Fibroblast of skin of scalp (primary cell): ENCODE results near the gene KRTAP21-2. TPM values are rescaled to one million over a fixed set of nuclear protein-coding genes. Genes with fewer than 3 reads are reported as not detected.
A peak's percentile ranks its signal among the peaks of the same experiment; 100 is the strongest.
"Not testable (repeated sequence)": the region's sequence is repeated elsewhere in the genome, so short reads cannot be mapped to it uniquely, and the experiment has no call there.

Experiments used
- DNase-seq: peaks from one replicate; pipeline ENCODE4 v3.0.0-alpha.2; 2013
- polyA plus RNA-seq, 2 experiments: library from polyadenylated mRNA; unstranded; fragments of 120-200 nt; gene quantifications; one replicate each; pipeline ENCODE4 v1.2.1, GENCODE V29; 2013; ENCODE audit not compliant: insufficient read length in 2 of 2

Gene KRTAP21-2
- not detected for polyA plus RNA-seq (2013, experiment 1 of 2; ENCODE audit: insufficient read length)
- not detected for polyA plus RNA-seq (2013, experiment 2 of 2; ENCODE audit: insufficient read length)

- no peak for DNase-seq
These were observed at the start of gene KRTAP21-2 for GRCh38 chr21:30747159-30747558. TSS of gene KRTAP21-2 (minus strand) at chr21:30747259. CDS start at chr21:30747202, 57 bp downstream.

DNA sequence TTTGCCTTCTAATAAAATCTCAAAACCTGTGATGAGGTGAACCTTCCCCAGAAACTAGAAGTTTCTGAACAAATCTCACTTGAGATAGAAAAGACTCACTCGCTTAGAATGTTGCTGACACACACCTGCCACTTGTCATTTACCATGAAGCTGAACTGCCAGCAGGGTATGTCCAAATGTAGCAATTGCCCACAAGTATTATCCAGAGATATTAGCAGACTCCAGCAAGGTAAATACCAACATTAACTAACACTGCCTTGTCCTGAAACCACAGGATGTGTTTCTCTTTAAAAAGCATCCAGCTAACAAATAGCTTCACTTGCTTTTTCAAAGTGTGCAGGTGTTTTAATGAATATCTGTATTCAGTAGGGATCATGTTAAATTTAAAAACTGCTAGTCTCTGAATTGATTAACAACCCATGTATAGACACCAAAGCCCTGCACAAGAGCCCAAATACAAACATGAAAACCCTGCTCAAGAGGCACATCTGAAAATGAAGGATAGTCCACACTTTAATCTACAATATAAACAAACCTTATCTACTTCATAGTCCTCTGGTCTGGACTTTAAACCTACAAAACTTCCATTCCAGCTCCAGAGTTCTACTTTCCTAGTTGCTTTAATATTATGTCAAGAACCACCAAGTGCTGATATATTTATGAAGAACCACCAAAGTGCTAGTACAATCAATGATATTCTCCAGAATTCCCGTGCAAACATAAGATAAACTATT lies 46.7 kb upstream of the KRTAP21-2 start:
- DNase-seq = no peak

DNA sequence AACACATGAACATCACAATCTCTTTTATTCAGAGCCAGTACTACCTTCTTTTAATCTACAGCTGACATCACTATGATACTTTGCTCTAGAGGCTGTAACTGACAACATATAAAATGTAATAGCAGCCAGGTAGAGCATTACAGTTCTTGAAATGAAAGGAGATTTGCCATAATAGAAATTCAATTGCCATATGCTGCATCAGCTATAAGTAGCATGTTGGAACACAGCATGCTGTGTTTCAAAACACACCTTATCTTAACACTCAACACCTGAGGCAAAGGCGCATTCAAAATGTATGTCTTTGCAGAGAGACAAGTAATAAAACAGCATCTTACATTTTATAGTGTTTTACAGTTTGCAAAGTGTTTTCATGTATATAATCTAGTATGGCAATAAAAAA lies 32.2 kb upstream of the KRTAP21-2 start:
- no peak for DNase-seq

- DNase-seq = no peak
These were observed 22.8 kb upstream of the KRTAP21-2 start for GRCh38 chr21:30769724-30770431.

DNA sequence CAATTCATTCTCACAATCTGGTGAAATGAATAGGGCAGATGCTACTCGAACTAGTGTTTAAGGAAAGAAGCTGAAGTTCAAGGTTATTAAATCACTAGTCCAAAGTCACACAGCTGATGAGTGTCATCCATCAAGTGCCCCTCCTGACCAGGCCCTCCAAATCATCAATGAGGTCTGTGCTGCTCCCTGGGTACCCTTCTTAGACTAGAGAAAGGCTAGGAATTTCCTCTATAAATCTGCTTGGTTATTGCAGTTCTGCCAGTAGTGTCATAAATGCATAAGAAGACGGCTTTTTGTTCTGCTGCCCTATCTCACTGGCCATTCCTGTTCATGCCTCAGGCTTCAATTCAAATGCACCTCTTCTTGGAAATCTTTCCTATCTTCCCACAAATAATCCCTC lies 13.7 kb upstream of the KRTAP21-2 start:
- DNase-seq = no peak

GRCh38 chr21:30758306-30758705 lies 11.2 kb upstream of the KRTAP21-2 start:
- no peak for DNase-seq

- DNase-seq = not testable (repeated sequence)
These were observed 8.3 kb upstream of the KRTAP21-2 start, which contains the start of gene KRTAP21-1 for GRCh38 chr21:30755328-30755727. TSS of gene KRTAP21-1 (minus strand) at chr21:30755428. CDS start at chr21:30755378, 50 bp downstream.

GRCh38 chr21:30740462-30740861 lies 6.6 kb downstream of the KRTAP21-2 start:
- no peak for DNase-seq

DNA sequence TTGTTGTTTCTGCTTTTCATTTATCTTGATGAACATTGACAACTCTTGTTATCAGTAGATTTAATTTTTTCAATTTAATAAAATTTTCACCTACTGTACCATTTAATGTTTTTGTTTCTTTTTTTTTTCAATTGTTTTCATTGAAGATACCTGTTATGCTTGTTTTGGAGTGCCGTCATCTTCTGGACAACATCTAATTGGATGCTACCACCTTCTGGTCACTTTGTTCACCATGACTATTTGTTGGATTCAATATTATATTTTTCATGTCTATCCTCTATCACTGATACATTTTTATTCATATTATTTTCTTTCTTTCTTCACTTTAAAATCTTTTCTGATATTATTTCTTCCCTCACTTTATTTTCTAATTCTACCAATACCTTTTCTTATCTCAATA lies 14.0 kb downstream of the KRTAP21-2 start:
- DNase-seq = no peak

GRCh38 chr21:30726726-30727125 lies 20.3 kb downstream of the KRTAP21-2 start:
- DNase-seq = no peak

DNA sequence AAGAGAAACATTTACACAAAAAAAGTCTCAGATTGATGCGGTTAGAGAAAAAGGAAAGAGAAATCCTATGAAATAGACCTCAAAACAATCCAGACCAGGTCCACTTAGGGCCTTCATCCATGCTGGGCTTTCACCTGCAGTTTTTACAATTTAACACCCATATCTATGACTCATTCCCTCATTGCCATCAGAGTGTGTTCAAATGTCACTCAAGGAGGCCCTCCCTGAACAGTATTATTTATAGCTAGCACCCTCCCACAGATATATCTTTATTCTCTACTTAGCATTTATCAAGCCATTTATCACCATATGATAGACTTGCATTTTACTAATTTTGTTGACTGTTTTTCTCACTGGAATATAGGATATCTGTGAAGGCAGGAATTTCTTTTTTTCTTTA lies 27.7 kb downstream of the KRTAP21-2 start:
- no peak for DNase-seq

- DNase-seq = peak; percentile 77
These were observed 28.7 kb downstream of the KRTAP21-2 start, which contains the start of gene KRTAP21-3 for GRCh38 chr21:30718239-30718909. TSS of gene KRTAP21-3 (minus strand) at chr21:30718777. CDS start at chr21:30718759, 18 bp downstream.

DNA sequence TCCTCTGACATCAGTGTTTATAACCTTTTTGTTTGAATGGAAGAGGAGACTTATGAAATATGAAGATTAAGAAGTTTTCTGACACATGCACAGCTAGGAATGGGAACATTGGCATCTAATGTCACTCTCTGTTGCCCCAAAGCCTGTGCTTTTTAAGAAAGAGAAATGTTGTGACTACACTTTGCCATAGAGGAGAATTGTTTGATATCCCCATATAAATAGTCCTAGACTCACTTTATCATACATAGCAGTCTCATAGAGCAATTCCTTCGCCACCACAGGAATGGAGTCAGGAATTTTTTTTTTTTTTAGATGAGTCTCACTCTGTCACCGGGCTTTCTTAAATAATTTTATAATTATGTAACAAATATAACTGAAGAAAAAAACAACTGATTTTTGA lies 30.0 kb downstream of the KRTAP21-2 start:
- peak; percentile 72 for DNase-seq

DNA sequence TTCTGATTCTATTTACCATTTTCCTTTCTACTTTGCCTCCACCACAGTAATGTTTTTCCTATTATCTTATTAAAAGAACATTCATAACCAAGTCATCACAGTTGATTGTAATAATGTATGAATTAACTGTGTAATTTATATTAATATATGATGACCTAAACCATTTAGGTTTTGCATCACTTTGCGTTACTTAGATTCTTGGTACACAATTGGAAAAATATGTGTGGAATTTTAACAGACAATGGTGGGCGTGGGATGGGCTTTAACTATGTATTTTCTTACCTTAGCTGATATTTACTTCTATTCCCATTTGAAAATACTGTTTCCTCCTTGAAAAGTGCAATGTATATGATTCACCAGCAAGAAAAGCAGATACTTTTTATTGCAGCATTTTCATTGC lies 32.1 kb downstream of the KRTAP21-2 start:
- peak; percentile 33 for DNase-seq

GRCh38 chr21:30714456-30714855 lies 32.6 kb downstream of the KRTAP21-2 start:
- DNase-seq = peak; percentile 27

GRCh38 chr21:30713766-30714165 lies 33.3 kb downstream of the KRTAP21-2 start:
- DNase-seq = peak; percentile 61

DNA sequence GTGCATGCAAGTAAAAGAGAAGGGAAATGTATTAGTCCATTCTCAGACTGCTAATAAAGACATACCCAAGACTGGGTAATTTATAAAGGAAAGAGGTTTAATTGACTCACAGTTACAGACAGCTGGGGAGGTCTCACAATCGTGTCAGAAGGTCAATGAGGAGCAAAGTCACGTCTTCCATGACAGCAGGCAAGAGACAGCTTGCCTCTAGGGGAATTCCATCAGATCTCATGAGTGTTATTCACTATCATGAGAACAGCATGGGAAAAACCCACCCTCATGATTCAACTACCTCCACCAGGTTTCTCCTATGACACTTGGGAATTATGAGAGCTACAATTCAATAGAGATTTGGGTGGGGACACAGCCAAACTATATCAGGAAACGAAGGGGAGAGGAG lies 36.6 kb downstream of the KRTAP21-2 start:
- no peak for DNase-seq

DNA sequence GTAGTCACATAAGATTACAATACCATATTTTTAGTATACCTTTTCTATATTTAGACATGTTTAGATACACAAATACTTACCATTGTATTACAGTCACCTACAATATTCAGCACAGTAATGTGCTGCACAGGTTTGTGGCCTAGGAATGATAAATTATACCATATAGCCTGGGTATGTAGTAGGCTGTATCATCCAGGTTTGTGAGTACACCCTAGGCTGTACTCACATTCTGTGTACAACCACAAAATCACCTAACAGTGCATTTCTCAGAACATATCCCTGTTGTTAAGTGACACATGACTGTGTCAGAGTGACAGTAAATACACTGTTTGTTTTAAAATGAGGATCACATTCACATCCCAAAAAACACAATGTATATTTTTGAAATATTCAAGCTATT lies 39.6 kb downstream of the KRTAP21-2 start:
- DNase-seq = no peak
